ENCODE results near the gene STPG2.

DNA sequence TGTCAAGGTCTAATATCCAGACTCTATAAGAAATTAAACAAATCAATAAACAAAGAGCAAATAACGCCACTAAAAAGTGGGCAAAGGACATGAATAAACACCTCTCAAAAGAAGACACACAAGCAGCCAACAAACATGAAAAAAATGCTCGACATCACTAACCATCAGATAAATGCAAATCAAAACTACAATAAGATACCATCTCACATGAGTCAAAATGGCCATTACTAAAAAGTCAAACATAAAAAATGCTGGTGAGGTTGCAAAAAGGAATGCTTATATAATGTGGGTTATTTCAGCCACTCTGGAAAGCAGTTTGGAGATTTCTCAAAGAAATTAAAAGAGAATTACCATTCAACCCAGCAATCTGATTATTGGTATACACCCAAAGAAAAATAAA lies 481.1 kb downstream of the STPG2 start:
- TF ChIP-seq EZH2 (IDR thresholded peaks at IDR 0.05; ENCODE audit: borderline replicate concordance, low read length) (no peak), CTCF (IDR thresholded peaks at IDR 0.05; ENCODE audit: low read length) (no peak)
